ENCODE measurements around the gene COLQ. TPM values are rescaled to one million over a fixed set of nuclear protein-coding genes. Genes with fewer than 3 reads are reported as not detected.

Gene COLQ
- total and polyA plus RNA-seq, 12 donors = 0.60 to 7.7 (median 2.0) TPM; not detected in 1

DNA sequence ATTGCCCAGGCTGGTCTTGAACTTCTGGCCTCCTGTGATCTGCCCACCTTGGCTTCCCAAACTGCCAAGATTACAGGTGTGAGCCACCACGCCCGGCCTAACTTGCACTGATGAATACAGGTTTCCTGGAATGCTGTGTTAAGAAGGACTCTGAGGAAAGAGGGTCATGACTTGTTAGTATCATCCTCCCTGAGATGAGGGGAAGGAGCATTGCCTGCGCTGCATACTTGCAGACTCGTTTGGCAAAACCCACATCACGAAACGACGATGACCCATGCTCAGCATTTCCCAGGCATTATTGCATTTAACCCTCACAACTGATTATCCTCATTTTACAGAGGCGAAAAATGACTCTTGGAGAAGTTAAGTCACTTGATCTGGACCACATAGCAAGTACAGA lies 18.9 kb downstream of the COLQ start:
- Histone ChIP-seq H3K27me3 (no peaks in the 10 kb centered on the region), H3K4me3 (no peak overlapping the region), H3K4me1 (replicated peaks in 1 of 2) (peaks cover 3 to 10% of the 10 kb centered on the region in 2 donors), H3K9me3 (replicated peaks in 1 of 3) (no peaks in the 10 kb centered on the region), H3K36me3 (replicated peaks in 1 of 2) (no peaks in the 10 kb centered on the region), H3K27ac (no peak overlapping the region)
- no peak for TF ChIP-seq POLR2A (IDR thresholded peaks at IDR 0.05)
- intact Hi-C loops (cut with DNase I) = no loop called here
- DNase-seq = no peak
- WGBS, 4 donors = 93 to 96% (median 95%) methylated on average over 8 of the region's 8 CpGs

DNA sequence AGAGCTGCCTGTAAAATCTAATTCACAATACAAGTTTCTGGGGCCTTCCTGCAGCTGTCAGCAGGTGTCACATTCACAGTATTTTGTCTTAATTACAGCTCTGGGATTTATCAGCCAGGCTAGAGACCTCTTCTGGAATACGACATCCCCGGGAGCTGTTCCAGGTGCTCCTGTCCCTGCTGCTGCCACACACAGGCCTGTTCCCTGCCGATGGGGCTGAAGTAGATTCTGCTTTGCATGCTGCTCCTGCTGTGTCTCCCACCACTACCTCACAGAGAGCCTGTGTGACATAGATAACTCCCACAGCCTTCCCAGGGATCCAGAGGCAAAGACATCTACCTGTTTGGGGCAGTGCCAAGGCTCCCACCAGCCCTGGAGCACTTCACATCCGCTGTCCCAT lies 20.4 kb downstream of the COLQ start:
- peaks cover 5 to 16% of the 10 kb centered on the region in 2 donors for H3K4me1 ChIP-seq (replicated peaks in 1 of 2)
- peak in 1 of 7 donors; percentile 64 for DNase-seq
- no peak overlapping the region for H3K27ac ChIP-seq
- no peak for TF ChIP-seq POLR2A (IDR thresholded peaks at IDR 0.05)
- TF ChIP-seq, protein P1, sequence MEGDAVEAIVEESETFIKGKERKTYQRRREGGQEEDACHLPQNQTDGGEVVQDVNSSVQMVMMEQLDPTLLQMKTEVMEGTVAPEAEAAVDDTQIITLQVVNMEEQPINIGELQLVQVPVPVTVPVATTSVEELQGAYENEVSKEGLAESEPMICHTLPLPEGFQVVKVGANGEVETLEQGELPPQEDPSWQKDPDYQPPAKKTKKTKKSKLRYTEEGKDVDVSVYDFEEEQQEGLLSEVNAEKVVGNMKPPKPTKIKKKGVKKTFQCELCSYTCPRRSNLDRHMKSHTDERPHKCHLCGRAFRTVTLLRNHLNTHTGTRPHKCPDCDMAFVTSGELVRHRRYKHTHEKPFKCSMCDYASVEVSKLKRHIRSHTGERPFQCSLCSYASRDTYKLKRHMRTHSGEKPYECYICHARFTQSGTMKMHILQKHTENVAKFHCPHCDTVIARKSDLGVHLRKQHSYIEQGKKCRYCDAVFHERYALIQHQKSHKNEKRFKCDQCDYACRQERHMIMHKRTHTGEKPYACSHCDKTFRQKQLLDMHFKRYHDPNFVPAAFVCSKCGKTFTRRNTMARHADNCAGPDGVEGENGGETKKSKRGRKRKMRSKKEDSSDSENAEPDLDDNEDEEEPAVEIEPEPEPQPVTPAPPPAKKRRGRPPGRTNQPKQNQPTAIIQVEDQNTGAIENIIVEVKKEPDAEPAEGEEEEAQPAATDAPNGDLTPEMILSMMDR (IDR thresholded peaks at IDR 0.05) = no peak
- no peaks in the 10 kb centered on the region for H3K27me3 ChIP-seq
- no peaks in the 10 kb centered on the region for H3K9me3 ChIP-seq (replicated peaks in 1 of 3)
- intact Hi-C loops (cut with DNase I) = no loop called here
- 78 to 89% (median 82%) methylated on average over 4 of the region's 4 CpGs for WGBS, 4 donors
- H3K4me3 ChIP-seq = no peak overlapping the region
- H3K36me3 ChIP-seq (replicated peaks in 1 of 2) = no peaks in the 10 kb centered on the region

- WGBS, 4 donors = 84 to 93% (median 88%) methylated on average over 3 of the region's 3 CpGs
- Histone ChIP-seq H3K27ac (peak overlapping the region in 1 of 5 donors; percentile 45), H3K9me3 (replicated peaks in 1 of 3) (no peaks in the 10 kb centered on the region), H3K4me1 (replicated peaks in 1 of 2) (peaks cover 12 to 23% of the 10 kb centered on the region in 2 donors), H3K4me3 (no peak overlapping the region), H3K36me3 (replicated peaks in 1 of 2) (no peaks in the 10 kb centered on the region), H3K27me3 (no peaks in the 10 kb centered on the region)
- DNase-seq = no peak
- intact Hi-C loops (cut with DNase I) = no loop called here
- TF ChIP-seq, protein P1 (IDR thresholded peaks at IDR 0.05) = no peak
- TF ChIP-seq POLR2A (IDR thresholded peaks at IDR 0.05) = no peak
Measured at GRCh38 chr3:15500107-15500724, 21.3 kb downstream of the COLQ start.

- TF ChIP-seq, protein P1 (IDR thresholded peaks at IDR 0.05) = no peak
- no peak for TF ChIP-seq POLR2A (IDR thresholded peaks at IDR 0.05)
- no peaks in the 10 kb centered on the region for H3K36me3 ChIP-seq (replicated peaks in 1 of 2)
- H3K4me1 ChIP-seq (replicated peaks in 1 of 2) = peaks cover 12 to 23% of the 10 kb centered on the region in 2 donors
- peak overlapping the region in 1 of 5 donors; percentile 45 for H3K27ac ChIP-seq
- no peak overlapping the region for H3K4me3 ChIP-seq
- no peaks in the 10 kb centered on the region for H3K27me3 ChIP-seq
- peak; percentile 24 to 78 (median 74) for DNase-seq
- intact Hi-C loops (cut with DNase I) = no loop called here
- no peaks in the 10 kb centered on the region for H3K9me3 ChIP-seq (replicated peaks in 1 of 3)
- WGBS, 4 donors = 37 to 60% (median 45%) methylated on average over 7 of the region's 7 CpGs
Measured at GRCh38 chr3:15499536-15499935, 22.0 kb downstream of the COLQ start.

Measured in adrenal gland (tissue), 12 donors.